NCI-H524 treated with DMSO at 0.1 percent for 48 hours (cell line): ENCODE results near the gene SHQ1.

ENCODE experiments used
- DNase-seq: peaks from one replicate; lab custom pipeline; 2025; lab: John Stamatoyannopoulos, UW

Gene SHQ1

GRCh38 chr3:72848703-72849081, 447 bp upstream of the SHQ1 start:
- peak; percentile 15 for DNase-seq

- no peak for DNase-seq
These were observed 963 bp downstream of the SHQ1 start for GRCh38 chr3:72847282-72847681.

DNA sequence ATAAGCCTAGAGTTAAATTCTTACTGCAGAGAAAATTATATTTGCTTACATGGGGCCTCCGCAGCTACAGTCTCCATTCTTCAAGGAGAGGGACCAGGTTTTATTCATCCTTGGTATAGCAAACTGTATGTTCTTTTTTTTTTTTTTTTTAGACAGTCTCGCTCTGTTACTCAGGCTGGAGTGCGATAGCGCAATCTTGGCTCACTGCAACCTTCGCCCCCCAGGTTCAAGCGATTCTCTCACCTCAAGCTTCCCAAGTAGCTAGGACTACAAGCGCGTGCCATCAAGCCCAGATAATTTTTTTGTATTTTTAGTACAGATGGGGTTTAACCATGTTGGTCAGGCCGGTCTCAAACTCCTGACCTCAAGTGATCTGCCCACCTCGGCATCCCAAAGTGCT, 2.1 kb downstream of the SHQ1 start:
- DNase-seq, result no peak

DNA sequence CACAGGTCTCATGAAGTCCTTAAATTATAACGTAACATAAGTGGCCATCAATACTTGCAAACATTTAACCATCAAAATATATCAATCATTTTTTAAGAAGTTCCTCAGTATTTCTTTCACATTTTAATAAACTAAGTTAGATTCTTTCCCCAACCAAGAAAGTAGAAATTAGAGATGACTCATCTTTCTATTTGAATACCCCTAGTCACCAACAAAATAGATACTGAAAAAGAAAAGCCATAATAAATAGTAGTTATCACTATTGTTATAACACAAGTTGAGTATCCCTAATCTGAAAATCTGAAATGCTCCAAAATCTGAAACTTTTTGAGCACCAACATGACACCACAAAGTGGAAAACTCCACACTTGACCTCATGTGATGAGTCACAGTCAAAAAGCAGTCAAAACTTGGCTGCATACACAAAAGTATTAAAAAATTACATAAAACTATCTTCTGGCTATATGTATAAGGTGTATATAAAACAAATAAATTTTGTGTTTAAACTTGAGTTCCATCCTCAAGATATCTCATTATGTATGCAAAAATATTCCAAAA, 3.7 kb downstream of the SHQ1 start:
- no peak for DNase-seq

- DNase-seq, result no peak
These were observed 9.2 kb downstream of the SHQ1 start for GRCh38 chr3:72839057-72839456.

GRCh38 chr3:72836923-72837322, 11.3 kb downstream of the SHQ1 start:
- no peak for DNase-seq

- DNase-seq, result no peak
These were observed 11.8 kb downstream of the SHQ1 start for GRCh38 chr3:72836416-72836815.

GRCh38 chr3:72830452-72831223, 17.6 kb downstream of the SHQ1 start:
- DNase-seq, result no peak

DNA sequence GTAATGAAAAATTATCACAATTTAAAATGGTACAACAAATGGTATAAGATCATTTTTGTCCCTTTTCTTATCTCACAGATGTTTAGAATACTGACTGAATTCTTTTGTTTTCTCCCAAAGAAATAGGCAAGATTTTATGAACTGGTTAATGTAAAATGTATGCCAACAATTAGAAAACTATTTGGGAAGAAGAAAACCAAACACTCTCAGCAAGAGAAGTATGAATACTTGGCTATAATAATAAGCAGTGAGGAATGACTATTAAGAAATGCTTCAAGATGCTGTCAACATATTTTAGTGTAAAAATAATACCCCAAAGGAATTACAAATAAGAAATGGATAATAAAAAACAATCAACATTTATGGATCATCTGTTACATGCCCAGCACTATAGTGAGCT, 18.5 kb downstream of the SHQ1 start:
- no peak for DNase-seq

DNA sequence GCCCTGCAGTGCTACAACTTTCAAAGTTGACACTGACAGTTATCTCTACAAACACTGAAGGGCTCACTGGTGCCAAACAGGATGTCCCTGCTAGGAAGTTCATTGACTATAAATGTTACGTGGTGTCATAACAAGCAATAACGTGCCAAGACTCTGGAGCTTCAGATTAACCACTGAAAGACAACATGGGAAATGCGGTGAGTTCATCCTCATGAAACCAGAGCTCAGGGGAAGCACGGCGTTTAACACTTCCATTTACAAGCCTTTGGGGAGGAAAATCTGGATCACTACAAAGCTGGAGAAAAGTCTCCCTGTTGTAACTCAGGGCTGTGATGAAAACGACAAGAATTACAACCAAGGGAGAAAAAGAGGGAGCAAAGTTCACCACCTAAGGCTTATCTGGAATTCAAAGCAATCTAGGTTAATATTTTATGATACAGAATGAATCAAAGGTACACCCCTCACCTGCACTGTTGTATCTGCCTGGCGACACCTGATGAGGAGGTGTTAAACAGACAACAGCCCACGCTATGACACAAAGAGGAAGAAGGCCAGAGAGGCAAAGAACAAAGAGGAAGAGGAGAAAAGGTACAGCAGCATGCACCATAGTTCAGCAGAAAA, 27.0 kb downstream of the SHQ1 start:
- DNase-seq, result no peak

DNA sequence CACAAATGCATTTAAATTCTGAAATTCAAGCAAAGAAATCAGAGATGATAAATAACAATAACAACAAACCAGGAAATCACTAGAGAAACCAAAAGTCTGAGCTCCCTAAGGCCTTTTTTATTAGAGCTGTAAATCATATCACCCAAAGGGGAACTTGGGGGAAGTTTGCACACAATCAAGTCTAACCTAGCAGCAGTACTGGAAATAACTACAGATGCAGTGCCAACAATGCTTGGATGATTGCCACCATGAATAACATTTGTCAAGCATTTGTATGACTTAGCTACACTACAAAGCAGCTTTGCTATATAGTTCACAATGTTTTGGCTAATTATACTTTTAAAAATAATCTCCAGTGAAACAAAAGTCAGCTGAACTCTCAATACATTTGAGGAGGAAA, 27.8 kb downstream of the SHQ1 start:
- no peak for DNase-seq

DNA sequence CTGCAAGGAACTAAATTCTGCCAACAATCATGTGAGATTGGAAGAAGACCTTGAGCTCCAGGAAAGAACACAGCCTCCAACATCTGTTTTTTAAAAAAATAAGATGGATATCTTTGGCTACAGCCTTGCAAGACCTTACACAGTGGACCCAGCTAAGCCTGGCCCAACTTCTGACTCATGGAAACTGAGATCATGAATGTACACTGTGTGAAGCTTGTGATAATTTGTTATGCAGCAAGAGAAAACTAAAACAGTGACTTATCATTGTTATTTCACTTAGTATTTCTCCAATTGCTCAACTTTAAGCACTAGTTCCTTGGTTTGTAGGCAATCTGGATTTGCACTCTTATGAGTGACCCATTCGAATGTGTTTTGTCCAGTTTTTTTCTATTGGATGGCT, 29.3 kb downstream of the SHQ1 start:
- no peak for DNase-seq

DNA sequence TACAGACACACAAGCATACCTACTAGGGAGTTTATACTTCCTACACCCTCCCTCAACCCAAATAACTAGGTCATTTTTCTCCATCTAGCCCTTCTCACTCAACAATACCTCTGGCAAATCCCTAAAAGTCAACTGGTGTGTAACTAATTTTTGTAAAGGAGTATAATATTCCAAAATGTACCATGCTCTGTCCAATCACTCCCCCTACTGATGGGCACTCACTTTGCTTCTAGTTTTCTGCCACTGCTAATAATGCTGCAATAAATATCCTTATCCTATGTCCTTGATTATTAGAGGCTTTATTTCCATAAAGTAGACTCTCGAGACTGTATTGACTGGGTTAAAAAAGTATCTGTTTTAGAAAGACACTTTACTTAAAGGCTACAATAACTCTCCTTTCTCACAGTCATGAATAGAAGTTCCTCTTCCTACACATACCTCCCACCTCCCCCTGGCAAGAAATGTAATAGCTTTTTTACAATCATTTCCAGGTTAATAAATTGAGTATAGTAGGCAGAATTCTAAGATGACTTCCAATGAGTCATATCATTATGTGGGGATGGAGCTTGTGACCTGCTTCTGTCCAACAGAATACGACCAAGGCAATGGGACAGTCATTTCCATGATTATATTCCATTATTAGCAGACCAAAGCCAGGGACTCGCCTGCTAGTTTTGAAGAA, 30.0 kb downstream of the SHQ1 start:
- DNase-seq, result no peak

GRCh38 chr3:72816862-72817355, 31.3 kb downstream of the SHQ1 start:
- no peak for DNase-seq

DNA sequence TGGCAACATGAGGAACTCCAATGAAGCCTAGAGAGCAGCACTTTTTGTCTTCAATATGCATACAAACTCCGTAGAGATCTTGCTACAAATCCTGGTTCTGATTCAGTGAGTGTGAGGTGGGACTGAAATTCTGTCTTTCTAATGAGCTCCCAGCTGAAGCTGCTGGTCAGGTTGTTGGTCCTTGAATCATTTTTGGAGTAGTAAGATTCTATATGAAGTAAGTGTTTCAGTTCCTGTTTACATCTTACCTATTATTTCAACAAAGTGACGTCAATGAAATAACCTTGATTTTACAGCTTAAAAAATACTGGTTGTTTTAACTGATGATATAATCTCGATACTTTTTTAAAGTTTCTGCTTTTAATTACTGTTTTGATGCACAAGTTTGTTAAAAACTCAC, 33.9 kb downstream of the SHQ1 start:
- no peak for DNase-seq

GRCh38 chr3:72812201-72812600, 36.0 kb downstream of the SHQ1 start:
- no peak for DNase-seq

DNA sequence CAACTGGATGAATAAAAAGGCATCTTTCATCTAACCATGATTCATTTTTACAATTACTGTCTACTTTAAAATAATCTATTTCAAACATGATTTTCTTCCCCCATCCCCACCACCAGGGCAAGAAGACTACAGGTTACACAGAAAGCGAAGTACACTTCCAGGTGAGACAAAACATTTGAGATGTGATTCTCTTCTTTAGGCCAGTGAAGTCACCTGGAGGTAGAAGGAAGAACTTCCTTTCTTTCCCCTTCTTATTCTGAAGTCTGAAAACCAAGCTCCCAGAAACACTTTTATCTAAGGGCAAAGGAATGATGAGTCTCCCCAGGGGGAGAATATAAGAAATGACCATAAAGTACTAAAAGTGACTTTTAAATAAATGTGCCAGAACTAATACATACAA, 36.7 kb downstream of the SHQ1 start:
- no peak for DNase-seq

GRCh38 chr3:72810659-72811434, 37.4 kb downstream of the SHQ1 start:
- no peak for DNase-seq

GRCh38 chr3:72810063-72810462, 38.2 kb downstream of the SHQ1 start:
- no peak for DNase-seq

GRCh38 chr3:72804361-72804760, 43.9 kb downstream of the SHQ1 start:
- no peak for DNase-seq

GRCh38 chr3:72803573-72803972, 44.7 kb downstream of the SHQ1 start:
- no peak for DNase-seq

DNA sequence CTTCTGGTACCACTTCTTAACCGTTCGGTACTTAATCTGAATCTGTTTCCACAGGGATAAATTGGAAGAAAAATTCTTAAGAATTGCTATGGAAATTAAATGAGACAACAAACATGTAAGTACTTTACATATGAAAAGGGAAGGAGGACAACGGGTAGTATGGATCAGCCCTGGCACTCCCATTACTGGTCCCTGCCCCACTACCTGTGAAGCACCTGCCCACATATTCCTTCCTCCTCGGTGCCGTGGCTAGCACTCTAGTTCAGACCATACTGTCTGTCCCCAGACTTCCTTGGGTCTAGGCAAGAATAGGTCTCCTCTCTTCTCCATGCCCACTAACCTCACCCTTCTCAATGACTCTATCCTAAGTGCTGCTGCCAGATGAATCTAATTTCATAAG, 46.2 kb downstream of the SHQ1 start:
- no peak for DNase-seq
